T-helper 17 cell (primary cell): ENCODE data around the gene COL11A1. TPM values are rescaled to one million over a fixed set of nuclear protein-coding genes. Genes with fewer than 3 reads are reported as not detected.
"Not testable (repeated sequence)": the region's sequence is repeated elsewhere in the genome, so short reads cannot be mapped to it uniquely, and the experiment has no call there.

Experiments used
- ATAC-seq: fragments of 150-1000 bp; cut with Tn5 transposase; 2 replicates; pipeline ENCODE4 v1.10.0; 2021; ENCODE audit warnings: mild to moderate bottlenecking, moderate library complexity
- DNase-seq, 3 donors: peaks; one replicate each; pipeline versions ENCODE4 v3.0.0 to v3.0.0-alpha.2; 2020 to 2021
- H3K9me3 ChIP-seq: one replicate; pipeline ENCODE4 v1.7.0; 2013; ENCODE audit warnings: low read length, mild to moderate bottlenecking; ENCODE audit not compliant: control insufficient read depth, poor library complexity, severe bottlenecking
- H3K27ac Mint-ChIP-seq: one replicate; pipeline ENCODE4 v1.8.0; 2022; ENCODE audit warnings: mild to moderate bottlenecking, moderate library complexity, mixed read lengths
- H3K27me3 Mint-ChIP-seq: one replicate; pipeline ENCODE4 v1.8.0; 2022; ENCODE audit warnings: mixed read lengths
- H3K36me3 Mint-ChIP-seq: one replicate; pipeline ENCODE4 v1.8.0; 2022; ENCODE audit warnings: low read depth, mixed read lengths
- H3K4me1 Mint-ChIP-seq: one replicate; pipeline ENCODE4 v1.8.0; 2022; ENCODE audit warnings: mild to moderate bottlenecking, mixed read lengths
- H3K4me3 Mint-ChIP-seq: one replicate; pipeline ENCODE4 v1.8.0; 2022; ENCODE audit warnings: mild to moderate bottlenecking, moderate library complexity, mixed read lengths
- total RNA-seq, 4 donors: library from RNA in 2 of 4; stranded (reverse) in 2 of 4; gene quantifications; one replicate each; pipeline ENCODE4 v1.2.3 and lab custom pipeline; 2022 to 2026

Gene COL11A1
- not detected for total RNA-seq
- total RNA-seq (lab: John Stamatoyannopoulos, UW): 0 reads per million in 2 donors

DNA sequence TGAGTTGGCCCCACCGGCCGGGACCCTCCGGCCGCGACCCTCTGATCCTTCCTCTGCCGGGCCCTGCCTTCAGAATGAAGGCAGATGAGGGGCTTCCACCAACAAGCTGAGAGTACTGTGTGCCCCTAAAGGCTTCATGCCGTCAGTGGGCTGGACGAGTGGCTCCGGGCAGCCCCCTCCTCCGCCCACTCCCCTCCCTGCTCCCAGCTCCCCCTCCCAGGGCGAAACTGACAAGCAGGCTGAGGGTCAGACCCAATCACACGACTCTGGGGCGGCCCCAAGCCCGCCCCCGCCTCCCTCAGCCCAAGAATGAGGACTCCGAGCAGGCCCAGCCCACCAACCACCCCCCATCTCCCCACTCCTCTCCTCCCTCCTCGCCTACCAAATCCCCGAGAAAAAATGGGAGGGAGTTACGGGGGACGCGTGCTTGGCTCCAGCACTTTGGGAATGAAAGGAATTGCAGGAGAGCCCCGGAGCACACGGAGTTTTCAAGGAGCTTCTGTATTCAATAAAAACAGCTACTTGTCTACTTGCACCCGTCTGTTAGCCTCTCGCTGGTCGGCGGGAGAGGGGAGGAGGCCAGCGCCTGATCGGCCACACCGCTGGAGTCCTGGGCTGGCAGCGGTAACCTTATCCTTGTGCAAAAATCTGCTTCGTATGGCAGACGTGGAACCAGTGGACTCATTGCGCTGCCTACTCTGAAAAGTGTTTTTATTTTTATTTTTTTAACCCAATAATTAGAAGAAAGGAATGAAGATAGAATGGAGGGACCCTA is at the start of gene COL11A1:
TSS of gene COL11A1 (minus strand) at position 147 of the 775 bp plus-strand sequence. CDS start 344 bp downstream, outside the sequence.
- ATAC-seq: no peak
- Mint-ChIP-seq H3K27me3 (peaks cover 19% of the 10 kb centered on the region), H3K27ac (no peak within 1 kb of the TSS), H3K4me1 (peaks cover 7% of the 10 kb centered on the region), H3K36me3 (peaks cover 2% of the 10 kb centered on the region), H3K4me3 (no peak within 1 kb of the TSS)
- no peaks in the 10 kb centered on the region for H3K9me3 ChIP-seq
- no peak for DNase-seq

DNA sequence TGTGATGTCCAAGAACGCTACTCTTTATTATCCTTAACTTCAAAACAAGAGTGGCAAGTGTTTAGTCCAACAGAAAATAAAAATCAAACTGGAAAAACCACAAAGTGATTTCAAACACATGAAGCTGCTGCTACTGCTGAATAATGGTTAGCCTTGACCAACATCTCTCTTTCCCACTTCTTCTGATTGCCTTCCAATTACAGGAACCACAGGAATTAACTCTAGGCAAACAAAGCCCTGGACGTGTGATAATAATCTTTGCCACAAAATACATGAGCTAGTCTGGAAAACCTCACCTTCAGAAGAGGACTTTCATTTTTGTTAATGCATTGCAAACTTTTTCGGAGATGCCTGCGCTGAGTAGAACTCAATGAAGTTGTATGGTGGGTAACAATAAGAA is 48.6 kb upstream of the COL11A1 start:
- H3K4me3 Mint-ChIP-seq: no peak overlapping the region
- no peaks in the 10 kb centered on the region for H3K27me3 Mint-ChIP-seq
- ATAC-seq (no peak), DNase-seq (no peak)
- no peaks in the 10 kb centered on the region for H3K9me3 ChIP-seq
- no peak overlapping the region for H3K27ac Mint-ChIP-seq
- H3K4me1 Mint-ChIP-seq: no peaks in the 10 kb centered on the region
- H3K36me3 Mint-ChIP-seq: no peaks in the 10 kb centered on the region

DNA sequence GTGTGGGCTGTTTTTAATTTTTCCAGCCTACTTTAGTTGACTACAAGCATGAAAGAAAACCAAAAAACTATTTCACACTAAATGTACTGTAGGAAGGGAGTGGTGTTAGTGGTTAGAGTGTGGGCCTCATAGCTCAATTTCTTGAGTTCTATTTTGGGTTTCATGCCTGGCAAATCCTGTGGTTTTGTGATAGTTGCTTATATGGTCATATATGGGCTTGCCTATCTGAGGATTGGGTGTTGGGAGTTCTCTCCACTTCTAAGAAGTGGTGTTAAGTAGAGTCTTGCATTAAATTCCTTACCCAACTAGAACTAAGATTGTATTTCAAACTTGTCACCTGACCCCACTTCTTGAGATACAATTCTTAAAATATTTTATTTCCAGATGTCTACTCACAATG is 37.8 kb upstream of the COL11A1 start:
- H3K9me3 ChIP-seq: no peaks in the 10 kb centered on the region
- Mint-ChIP-seq H3K36me3 (no peaks in the 10 kb centered on the region), H3K4me1 (no peaks in the 10 kb centered on the region), H3K4me3 (no peak overlapping the region), H3K27me3 (no peaks in the 10 kb centered on the region), H3K27ac (no peak overlapping the region)
- ATAC-seq (no peak), DNase-seq (no peak)

DNA sequence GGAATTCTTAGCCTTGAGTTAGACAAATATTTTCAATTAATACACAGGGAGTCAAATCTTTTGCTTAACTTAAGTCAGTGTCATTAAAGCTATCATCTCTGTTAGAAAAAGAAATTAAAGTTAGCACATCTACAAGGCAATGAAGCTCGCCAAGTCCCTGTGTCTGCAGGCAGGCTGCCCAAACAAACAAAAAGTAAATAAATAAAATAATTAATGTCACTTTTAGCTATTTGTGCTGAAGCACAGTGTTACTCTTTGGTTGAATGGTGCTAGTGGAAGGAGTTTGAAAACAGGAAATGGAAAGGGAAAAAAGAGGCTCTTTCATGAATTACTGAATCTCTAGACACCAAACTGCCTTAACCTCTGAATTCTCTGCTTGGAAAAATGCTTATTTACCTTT is 37.1 kb upstream of the COL11A1 start:
- Mint-ChIP-seq H3K27me3 (no peaks in the 10 kb centered on the region), H3K36me3 (no peaks in the 10 kb centered on the region), H3K4me1 (no peaks in the 10 kb centered on the region), H3K27ac (no peak overlapping the region), H3K4me3 (no peak overlapping the region)
- H3K9me3 ChIP-seq: no peaks in the 10 kb centered on the region
- no peak for ATAC-seq
- no peak for DNase-seq

DNA sequence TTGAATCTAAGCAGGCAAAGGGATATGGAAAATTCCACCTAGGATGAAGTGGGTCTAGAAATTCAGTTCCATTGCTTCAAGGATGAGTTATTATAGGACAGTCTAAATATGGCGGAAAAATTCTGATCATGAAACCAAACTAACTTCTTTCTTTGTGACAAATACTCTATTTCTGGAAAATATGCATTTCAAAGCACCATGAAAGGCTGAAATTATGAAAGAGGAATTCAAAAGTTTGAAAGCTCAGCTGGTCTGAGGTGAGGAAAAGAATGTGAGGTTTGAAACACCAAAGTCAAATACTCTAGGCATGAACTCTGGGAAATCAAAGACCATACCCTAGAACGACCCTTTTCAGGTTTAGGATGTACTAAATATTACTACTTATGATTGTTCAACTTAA is 36.4 kb upstream of the COL11A1 start:
- Mint-ChIP-seq H3K4me3 (no peak overlapping the region), H3K36me3 (no peaks in the 10 kb centered on the region), H3K4me1 (no peaks in the 10 kb centered on the region), H3K27ac (no peak overlapping the region), H3K27me3 (no peaks in the 10 kb centered on the region)
- no peaks in the 10 kb centered on the region for H3K9me3 ChIP-seq
- DNase-seq (no peak), ATAC-seq (no peak)

DNA sequence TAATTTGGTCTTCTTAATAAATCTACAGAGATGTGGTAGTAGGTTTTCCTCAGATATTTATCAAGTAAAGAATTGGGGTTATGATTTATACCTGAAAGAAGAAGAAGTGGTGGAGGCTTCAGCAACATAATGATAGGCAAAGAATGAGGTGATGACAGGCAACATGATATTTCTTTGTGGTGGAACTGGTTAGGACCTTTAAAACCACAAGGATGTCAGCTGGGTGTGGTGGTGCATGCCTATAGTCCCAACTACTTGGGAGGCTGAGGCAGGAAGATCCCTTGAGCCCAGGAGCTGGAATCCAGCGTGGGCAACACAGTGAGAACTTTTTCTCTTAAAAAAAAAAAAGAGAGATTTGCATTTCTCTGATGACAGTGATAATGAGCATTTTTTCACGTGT is 34.1 kb upstream of the COL11A1 start:
- Mint-ChIP-seq H3K4me3 (no peak overlapping the region), H3K4me1 (no peaks in the 10 kb centered on the region), H3K27me3 (no peaks in the 10 kb centered on the region), H3K36me3 (no peaks in the 10 kb centered on the region), H3K27ac (no peak overlapping the region)
- ATAC-seq (no peak), DNase-seq (no peak)
- no peaks in the 10 kb centered on the region for H3K9me3 ChIP-seq

DNA sequence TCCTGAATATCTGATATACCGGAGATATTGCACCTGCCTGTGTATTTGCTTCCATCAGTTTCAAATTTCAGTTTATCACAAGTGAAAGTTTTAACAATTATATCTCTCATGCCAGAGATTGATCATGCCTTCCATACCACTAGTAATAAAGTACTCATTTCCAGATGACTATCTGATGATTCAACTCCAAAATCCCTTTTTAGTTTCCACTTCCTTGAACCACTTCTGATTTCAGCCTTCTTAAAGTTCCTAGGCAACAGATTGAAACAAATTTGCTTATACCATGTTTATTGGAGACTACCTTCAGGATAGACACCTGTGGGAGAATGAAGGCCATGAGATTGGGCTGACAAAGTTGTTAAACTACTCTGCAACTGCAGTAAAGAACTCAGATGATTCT is 21.5 kb upstream of the COL11A1 start:
- DNase-seq: no peak
- H3K9me3 ChIP-seq: no peaks in the 10 kb centered on the region
- Mint-ChIP-seq H3K36me3 (no peaks in the 10 kb centered on the region), H3K27ac (no peak overlapping the region), H3K4me3 (no peak overlapping the region), H3K4me1 (no peaks in the 10 kb centered on the region), H3K27me3 (no peaks in the 10 kb centered on the region)
- ATAC-seq: no peak

DNA sequence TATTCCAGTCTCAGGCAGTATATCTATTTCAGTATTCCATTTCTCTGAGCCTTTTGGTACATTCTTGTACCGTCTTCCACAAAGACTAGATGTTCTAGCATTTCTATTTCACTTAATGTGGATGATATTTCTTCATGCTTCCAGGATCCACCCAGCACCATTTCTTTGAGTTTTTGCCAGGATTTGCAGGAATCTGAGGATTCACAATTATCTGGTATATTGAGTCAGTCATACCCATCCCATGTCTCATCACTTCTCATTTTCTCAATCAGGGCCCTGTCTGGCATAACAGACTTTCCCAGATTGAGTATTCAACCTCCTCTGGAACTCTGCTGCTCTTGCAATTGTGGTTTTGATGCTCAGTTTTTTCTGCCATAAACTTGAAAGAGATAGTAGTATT is 20.9 kb upstream of the COL11A1 start:
- Mint-ChIP-seq H3K36me3 (no peaks in the 10 kb centered on the region), H3K27me3 (no peaks in the 10 kb centered on the region), H3K27ac (no peak overlapping the region), H3K4me3 (no peak overlapping the region), H3K4me1 (no peaks in the 10 kb centered on the region)
- no peaks in the 10 kb centered on the region for H3K9me3 ChIP-seq
- no peak for DNase-seq
- no peak for ATAC-seq

DNA sequence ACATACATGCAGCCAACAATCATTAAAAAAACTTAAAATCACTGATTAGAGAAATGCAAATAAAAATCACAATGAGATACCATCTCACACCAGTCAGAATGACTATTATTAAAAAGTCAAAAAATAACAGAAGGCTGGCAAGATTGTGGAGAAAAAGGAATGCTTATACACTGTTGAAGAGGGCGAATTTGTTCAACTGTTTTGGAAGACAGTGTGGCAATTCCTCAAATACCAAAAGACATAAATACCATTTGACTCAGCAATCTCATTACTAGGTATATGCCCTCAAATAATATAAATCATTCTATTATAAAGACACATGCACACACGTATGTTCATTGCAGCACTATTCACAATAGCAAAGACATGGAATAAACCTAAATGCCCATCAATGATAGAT is 19.9 kb upstream of the COL11A1 start:
- H3K4me3 Mint-ChIP-seq, H3K9me3 ChIP-seq, H3K4me1 Mint-ChIP-seq, H3K27me3 Mint-ChIP-seq, ATAC-seq, H3K27ac Mint-ChIP-seq, H3K36me3 Mint-ChIP-seq, DNase-seq: not testable (repeated sequence)

DNA sequence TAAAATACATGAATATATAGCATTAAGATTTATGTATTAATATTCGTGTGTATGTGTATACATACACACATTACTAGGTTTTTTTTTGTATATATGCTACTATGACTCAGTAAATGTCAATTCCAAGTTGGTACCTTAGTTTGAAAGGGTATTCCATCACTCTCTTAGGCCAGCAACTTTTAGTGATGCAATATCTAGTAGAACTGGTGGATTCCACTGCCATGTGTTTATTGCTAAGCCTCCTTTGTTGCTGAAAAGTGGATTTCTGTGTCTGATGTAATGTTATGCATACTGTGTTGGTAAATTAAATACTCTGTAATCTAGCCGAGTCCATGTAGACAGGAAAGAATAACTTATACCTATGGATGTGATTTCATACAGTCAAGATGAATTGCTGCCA is 16.9 kb upstream of the COL11A1 start:
- no peak for DNase-seq
- Mint-ChIP-seq H3K27ac (no peak overlapping the region), H3K4me1 (no peaks in the 10 kb centered on the region), H3K36me3 (no peaks in the 10 kb centered on the region), H3K4me3 (no peak overlapping the region), H3K27me3 (no peaks in the 10 kb centered on the region)
- no peaks in the 10 kb centered on the region for H3K9me3 ChIP-seq
- ATAC-seq: no peak

DNA sequence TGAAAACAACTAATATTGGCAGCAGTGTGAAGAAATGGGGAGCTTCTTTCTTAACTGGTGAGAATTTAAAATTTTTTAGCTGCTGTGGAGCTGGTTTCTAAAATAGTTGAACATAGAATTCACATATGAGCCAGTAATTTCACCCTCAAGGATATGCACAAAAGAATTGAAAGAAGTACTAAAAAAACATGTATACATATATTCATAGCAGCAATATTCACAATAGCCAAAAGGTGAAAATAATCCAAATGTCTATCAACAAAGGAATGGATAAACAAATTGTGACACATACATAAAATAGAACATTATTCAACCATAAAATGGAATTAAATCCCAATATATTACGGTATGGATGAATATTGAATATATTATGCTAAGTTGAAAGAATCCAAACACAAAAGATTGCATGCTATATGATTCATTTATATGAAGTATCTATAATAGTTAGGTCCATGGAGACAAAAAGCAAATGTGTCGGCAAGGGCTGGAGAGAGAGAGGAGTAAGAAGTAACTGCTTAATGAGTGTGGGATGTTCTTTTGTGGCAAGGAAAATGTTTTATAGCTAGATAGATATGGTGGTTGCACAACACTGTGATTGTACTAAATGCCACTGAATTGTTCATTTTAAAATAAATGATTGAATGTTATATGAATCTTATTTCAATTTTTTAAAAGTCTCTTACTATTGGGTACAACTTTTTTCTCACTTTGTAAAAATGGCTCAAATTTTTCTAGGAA is 14.8 kb upstream of the COL11A1 start:
- no peaks in the 10 kb centered on the region for H3K9me3 ChIP-seq
- Mint-ChIP-seq H3K27ac (no peak overlapping the region), H3K4me3 (no peak overlapping the region), H3K36me3 (no peaks in the 10 kb centered on the region), H3K4me1 (no peaks in the 10 kb centered on the region), H3K27me3 (no peaks in the 10 kb centered on the region)
- DNase-seq (no peak), ATAC-seq (no peak)

DNA sequence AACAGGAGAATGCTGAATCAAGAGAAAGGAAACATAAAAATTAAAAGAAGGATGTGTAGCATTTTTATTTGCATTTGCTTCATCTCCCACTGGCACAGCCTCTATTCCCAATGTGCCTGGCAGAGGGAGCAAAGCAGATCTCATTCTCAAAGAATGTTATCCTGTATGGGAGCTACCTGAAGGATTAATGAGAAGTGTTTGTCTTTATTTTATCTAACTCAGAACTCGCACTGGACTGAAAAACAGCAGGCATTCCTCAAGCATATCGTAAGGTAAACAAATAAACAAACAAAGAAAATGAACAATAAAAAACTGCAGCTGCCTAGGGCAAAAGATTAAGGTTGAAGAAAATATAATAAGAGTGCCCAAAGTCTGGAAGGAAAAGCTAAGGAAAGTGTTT is 12.7 kb upstream of the COL11A1 start:
- H3K4me1 Mint-ChIP-seq: no peaks in the 10 kb centered on the region
- no peak overlapping the region for H3K27ac Mint-ChIP-seq
- no peaks in the 10 kb centered on the region for H3K9me3 ChIP-seq
- no peak overlapping the region for H3K4me3 Mint-ChIP-seq
- no peaks in the 10 kb centered on the region for H3K27me3 Mint-ChIP-seq
- DNase-seq: no peak
- ATAC-seq: no peak
- H3K36me3 Mint-ChIP-seq: no peaks in the 10 kb centered on the region

DNA sequence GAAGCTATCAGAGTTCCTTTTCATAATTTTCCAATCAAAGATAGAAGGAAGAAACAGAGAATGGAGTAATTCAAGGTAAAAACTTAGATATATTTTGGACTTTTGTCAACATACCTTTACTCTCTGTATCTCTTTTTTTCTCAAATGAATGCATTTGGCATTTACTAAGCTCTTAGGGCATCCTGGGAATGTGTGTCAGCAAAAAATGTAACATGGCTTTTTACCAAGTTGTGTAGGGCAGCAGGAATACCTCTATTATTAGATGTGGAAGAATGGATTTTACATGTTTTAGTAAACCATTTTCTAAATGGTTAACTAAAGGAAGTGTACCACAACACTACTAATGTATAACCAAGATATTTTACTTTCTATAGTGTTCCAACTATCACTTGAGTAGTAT is 4.2 kb upstream of the COL11A1 start:
- Mint-ChIP-seq H3K4me1 (peaks cover 3% of the 10 kb centered on the region), H3K36me3 (peaks cover under 1% of the 10 kb centered on the region), H3K4me3 (no peak overlapping the region), H3K27me3 (peaks cover 7% of the 10 kb centered on the region), H3K27ac (no peak overlapping the region)
- DNase-seq: no peak
- ATAC-seq: no peak
- H3K9me3 ChIP-seq: no peaks in the 10 kb centered on the region

DNA sequence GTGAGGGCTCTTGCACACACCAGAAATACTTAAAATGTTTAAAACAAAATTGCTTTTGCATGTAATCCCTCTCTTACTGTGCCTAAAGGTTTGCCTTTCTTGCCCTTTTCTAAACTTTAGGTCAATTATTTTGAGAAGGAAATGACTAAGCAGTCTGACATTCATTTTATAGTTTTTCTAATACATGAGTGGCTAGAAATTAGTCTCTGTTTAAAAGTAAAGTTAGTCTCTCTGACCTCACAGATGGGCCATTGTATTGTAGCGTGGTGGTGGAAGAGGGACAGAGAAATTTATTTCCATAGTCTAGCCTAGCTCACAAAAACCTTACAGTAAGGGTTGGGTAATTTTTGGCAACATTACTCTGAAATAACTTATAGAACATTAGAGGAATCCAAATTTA is 3.6 kb upstream of the COL11A1 start:
- no peaks in the 10 kb centered on the region for H3K9me3 ChIP-seq
- Mint-ChIP-seq H3K36me3 (peaks cover 2% of the 10 kb centered on the region), H3K4me1 (peaks cover 4% of the 10 kb centered on the region), H3K4me3 (no peak overlapping the region), H3K27me3 (peaks cover 12% of the 10 kb centered on the region), H3K27ac (no peak overlapping the region)
- DNase-seq: no peak
- ATAC-seq: no peak
